ENCODE data around the gene GJA3. TPM values are rescaled to one million over a fixed set of nuclear protein-coding genes. Genes with fewer than 3 reads are reported as not detected.

GJA3 gene
- total RNA-seq, 1 donor from 2014 or later, result not detected

GRCh38 chr13:20171364-20171763 is 10.5 kb upstream of the GJA3 start:
- Histone ChIP-seq H3K4me3 (no peak overlapping the region), H3K36me3 (no peaks in the 10 kb centered on the region), H3K9me3 (no peaks in the 10 kb centered on the region), H3K4me1 (peaks cover 12% of the 10 kb centered on the region), H3K27me3 (peaks cover 16% of the 10 kb centered on the region), H3K27ac (no peak overlapping the region)
- intact Hi-C loops (cut with DNase I), result no loop called here
- no peak for ATAC-seq
- no peak for TF ChIP-seq CTCF (IDR thresholded peaks at IDR 0.05)
- no peak for DNase-seq

- no peak for ATAC-seq
- no peak for TF ChIP-seq CTCF (IDR thresholded peaks at IDR 0.05)
- no peak for DNase-seq
- Histone ChIP-seq H3K27ac (no peak overlapping the region), H3K36me3 (no peaks in the 10 kb centered on the region), H3K27me3 (peaks cover 17% of the 10 kb centered on the region), H3K4me1 (peaks cover 11% of the 10 kb centered on the region), H3K9me3 (no peaks in the 10 kb centered on the region), H3K4me3 (no peak overlapping the region)
- intact Hi-C loops (cut with DNase I), result no loop called here
These were observed 10.1 kb upstream of the GJA3 start for GRCh38 chr13:20170921-20171320.

GRCh38 chr13:20168396-20168795 is 7.5 kb upstream of the GJA3 start:
- no peak overlapping the region for H3K4me3 ChIP-seq
- no peak for TF ChIP-seq CTCF (IDR thresholded peaks at IDR 0.05)
- no peaks in the 10 kb centered on the region for H3K36me3 ChIP-seq
- H3K9me3 ChIP-seq, result no peaks in the 10 kb centered on the region
- DNase-seq (no peak), ATAC-seq (no peak)
- intact Hi-C loops (cut with DNase I), result no loop called here
- H3K27ac ChIP-seq, result no peak overlapping the region
- no peaks in the 10 kb centered on the region for H3K4me1 ChIP-seq
- H3K27me3 ChIP-seq, result peaks cover 33% of the 10 kb centered on the region

GRCh38 chr13:20165417-20166257 is 4.8 kb upstream of the GJA3 start:
- Histone ChIP-seq H3K27me3 (peaks cover 59% of the 10 kb centered on the region), H3K9me3 (no peaks in the 10 kb centered on the region), H3K4me3 (no peak overlapping the region), H3K27ac (no peak overlapping the region), H3K4me1 (no peaks in the 10 kb centered on the region), H3K36me3 (no peaks in the 10 kb centered on the region)
- intact Hi-C loops (cut with DNase I), result no loop called here
- ATAC-seq (no peak), DNase-seq (no peak)
- TF ChIP-seq CTCF (IDR thresholded peaks at IDR 0.05), result no peak

GRCh38 chr13:20161951-20162300 is 1.1 kb upstream of the GJA3 start:
- no peak for TF ChIP-seq CTCF (IDR thresholded peaks at IDR 0.05)
- intact Hi-C loops (cut with DNase I), result no loop called here
- ATAC-seq (no peak), DNase-seq (no peak)
- Histone ChIP-seq H3K4me3 (no peak overlapping the region), H3K27me3 (peaks cover 86% of the 10 kb centered on the region), H3K36me3 (no peaks in the 10 kb centered on the region), H3K9me3 (no peaks in the 10 kb centered on the region), H3K27ac (no peak overlapping the region), H3K4me1 (peaks cover 4% of the 10 kb centered on the region)
